NCI-H345 (cell line): Measurements from ENCODE around the gene PRDX6.
"Not testable (repeated sequence)": the region's sequence is repeated elsewhere in the genome, so short reads cannot be mapped to it uniquely, and the experiment has no call there.

Experiments
- DNase-seq: peaks from one replicate; lab custom pipeline; 2025; lab: John Stamatoyannopoulos, UW

The PRDX6 gene

GRCh38 chr1:173499729-173500128 is 22.6 kb downstream of the PRDX6 start:
- DNase-seq = no peak

GRCh38 chr1:173502104-173502503 is 25.0 kb downstream of the PRDX6 start:
- DNase-seq = no peak

- peak; percentile 54 for DNase-seq
Measured at GRCh38 chr1:173503391-173503790, 26.3 kb downstream of the PRDX6 start.

- DNase-seq = peak; percentile 93
Measured at GRCh38 chr1:173504268-173504667, 27.1 kb downstream of the PRDX6 start.

- DNase-seq = no peak
Measured at GRCh38 chr1:173505391-173505790, 28.3 kb downstream of the PRDX6 start.

- no peak for DNase-seq
Measured at GRCh38 chr1:173506437-173506836, 29.3 kb downstream of the PRDX6 start.

GRCh38 chr1:173507205-173507846 is 30.2 kb downstream of the PRDX6 start:
- no peak for DNase-seq

- no peak for DNase-seq
Measured at GRCh38 chr1:173507847-173508209, 30.7 kb downstream of the PRDX6 start.

- no peak for DNase-seq
Measured at GRCh38 chr1:173508541-173508940, 31.4 kb downstream of the PRDX6 start.

- DNase-seq = no peak
Measured at GRCh38 chr1:173509797-173510196, 32.7 kb downstream of the PRDX6 start.

GRCh38 chr1:173514503-173514902 is 37.4 kb downstream of the PRDX6 start:
- not testable (repeated sequence) for DNase-seq

- no peak for DNase-seq
Measured at GRCh38 chr1:173520799-173521198, 43.7 kb downstream of the PRDX6 start.

- DNase-seq = no peak
Measured at GRCh38 chr1:173523329-173523728, 46.2 kb downstream of the PRDX6 start.

GRCh38 chr1:173525926-173526325 is 48.8 kb downstream of the PRDX6 start:
- DNase-seq = no peak

- DNase-seq = peak; percentile 26
Measured at GRCh38 chr1:173527151-173527826, 50.2 kb downstream of the PRDX6 start.

GRCh38 chr1:173529106-173529505 is 52.0 kb downstream of the PRDX6 start:
- DNase-seq = no peak

- no peak for DNase-seq
Measured at GRCh38 chr1:173530795-173531693, 53.9 kb downstream of the PRDX6 start.

GRCh38 chr1:173532237-173532636 is 55.1 kb downstream of the PRDX6 start:
- DNase-seq = no peak

- no peak for DNase-seq
Measured at GRCh38 chr1:173536223-173536622, 59.1 kb downstream of the PRDX6 start.
